Vagina (tissue), 2 donors: ENCODE data around the gene TNIK. TPM values are rescaled to one million over a fixed set of nuclear protein-coding genes. Genes with fewer than 3 reads are reported as not detected.
"Not testable (repeated sequence)": the region's sequence is repeated elsewhere in the genome, so short reads cannot be mapped to it uniquely, and the experiment has no call there.

Source experiments
- DNase-seq, 2 donors: peaks; one replicate each; pipeline ENCODE4 v3.0.0-alpha.2; 2017; ENCODE audit errors: extremely low spot score in 2 of 2
- H3K27ac ChIP-seq: fragments of 200-600 bp; sonication (generic); one replicate; pipeline ENCODE4 v1.5.1; 2019
- H3K27me3 ChIP-seq: fragments of 200-600 bp; sonication (generic); one replicate; pipeline ENCODE4 v1.5.1; 2019
- H3K36me3 ChIP-seq, 2 donors: fragments of 200-600 bp; sonication (generic); one replicate each; pipeline ENCODE4 v1.5.1; 2017 to 2019
- H3K4me1 ChIP-seq: fragments of 200-600 bp; sonication (generic); one replicate; pipeline ENCODE4 v1.5.1; 2019
- H3K4me3 ChIP-seq, 2 donors: fragments of 200-600 bp; sonication (generic); 1 replicate in 1 of 2; 2 replicates in 1 of 2; pipeline ENCODE4 v1.5.1; 2016 to 2019
- H3K9me3 ChIP-seq: fragments of 200-600 bp; sonication (generic); one replicate; pipeline ENCODE4 v1.5.1; 2019
- CTCF ChIP-seq, 3 experiments: fragments of 450-650 bp in 2 of 3; fragments of 200-600 bp in 1 of 3; sonication (generic) in 1 of 3; IDR thresholded peaks; one replicate each; pipeline ENCODE4 v1.5.1; 2017 to 2019; ENCODE audit warnings: antibody characterized with exemption in 3 of 3, mild to moderate bottlenecking in 2 of 3, moderate library complexity in 2 of 3
- POLR2A ChIP-seq, 2 donors: fragments of 450-650 bp; IDR thresholded peaks; one replicate each; pipeline ENCODE4 v1.6.1; 2017; ENCODE audit warnings: antibody characterized with exemption in 2 of 2, mild to moderate bottlenecking in 2 of 2, moderate library complexity in 2 of 2
- POLR2AphosphoS5 ChIP-seq, 2 donors: sonication (generic); formaldehyde crosslinking; IDR thresholded peaks; one replicate each; pipeline ENCODE4 v1.9.0; 2017; ENCODE audit warnings: antibody characterized with exemption in 2 of 2, mild to moderate bottlenecking in 2 of 2, low read depth in 1 of 2; ENCODE audit not compliant: insufficient read depth in 1 of 2
- intact Hi-C: fragments of 100-400 bp; cut with DNase I; formaldehyde crosslinking; loops from one replicate; pipeline ENCODE4 v1.15.1; 2023
- total RNA-seq: library from RNA; depleted of rRNA; stranded (reverse); fragments of >200 nt; gene quantifications from one replicate; pipeline ENCODE4 v1.2.3, GENCODE V29; 2016

Gene TNIK
- total RNA-seq, 1 donor from 2014 or later: 5.9 TPM

- H3K4me3 ChIP-seq: no peak overlapping the region
- H3K4me1 ChIP-seq: no peaks in the 10 kb centered on the region
- TF ChIP-seq POLR2AphosphoS5 (IDR thresholded peaks at IDR 0.05; ENCODE audit: insufficient read depth in 1 of 2, low read depth in 1 of 2): no peak
- intact Hi-C loops: no loop called here
- H3K9me3 ChIP-seq: no peaks in the 10 kb centered on the region
- no peak for DNase-seq
- H3K36me3 ChIP-seq: no peaks in the 10 kb centered on the region
- no peaks in the 10 kb centered on the region for H3K27me3 ChIP-seq
- H3K27ac ChIP-seq: no peak overlapping the region
Measured at GRCh38 chr3:171242170-171242569, 218.0 kb downstream of the TNIK start.

- DNase-seq, H3K4me1 ChIP-seq, H3K36me3 ChIP-seq, H3K4me3 ChIP-seq, H3K27me3 ChIP-seq, H3K9me3 ChIP-seq, intact Hi-C loops, H3K27ac ChIP-seq: not testable (repeated sequence)
Measured at GRCh38 chr3:171241655-171242054, 218.6 kb downstream of the TNIK start.

GRCh38 chr3:171240504-171240835 is 219.7 kb downstream of the TNIK start:
- TF ChIP-seq POLR2AphosphoS5 (IDR thresholded peaks at IDR 0.05; ENCODE audit: insufficient read depth in 1 of 2, low read depth in 1 of 2) (no peak), CTCF (IDR thresholded peaks at IDR 0.05) (no peak), POLR2A (IDR thresholded peaks at IDR 0.05) (no peak)
- no peak for DNase-seq
- no peak overlapping the region for H3K27ac ChIP-seq
- H3K36me3 ChIP-seq: no peaks in the 10 kb centered on the region
- no peaks in the 10 kb centered on the region for H3K27me3 ChIP-seq
- H3K4me3 ChIP-seq: no peak overlapping the region
- no peaks in the 10 kb centered on the region for H3K9me3 ChIP-seq
- H3K4me1 ChIP-seq: peaks cover 4% of the 10 kb centered on the region
- intact Hi-C loops: no loop called here

GRCh38 chr3:171239757-171240503 is 220.3 kb downstream of the TNIK start:
- no peaks in the 10 kb centered on the region for H3K36me3 ChIP-seq
- TF ChIP-seq POLR2AphosphoS5 (IDR thresholded peaks at IDR 0.05; ENCODE audit: insufficient read depth in 1 of 2, low read depth in 1 of 2) (no peak), POLR2A (IDR thresholded peaks at IDR 0.05) (no peak), CTCF (IDR thresholded peaks at IDR 0.05) (no peak)
- no peak overlapping the region for H3K4me3 ChIP-seq
- DNase-seq: no peak
- H3K27me3 ChIP-seq: no peaks in the 10 kb centered on the region
- intact Hi-C loops: no loop called here
- no peak overlapping the region for H3K27ac ChIP-seq
- no peaks in the 10 kb centered on the region for H3K9me3 ChIP-seq
- peaks cover 4% of the 10 kb centered on the region for H3K4me1 ChIP-seq

GRCh38 chr3:171237009-171237385 is 223.2 kb downstream of the TNIK start:
- Histone ChIP-seq H3K36me3 (no peaks in the 10 kb centered on the region), H3K4me3 (no peak overlapping the region), H3K4me1 (peaks cover 4% of the 10 kb centered on the region), H3K27ac (no peak overlapping the region), H3K9me3 (no peaks in the 10 kb centered on the region), H3K27me3 (no peaks in the 10 kb centered on the region)
- DNase-seq: no peak
- intact Hi-C loops: no loop called here
- TF ChIP-seq CTCF (IDR thresholded peaks at IDR 0.05) (no peak), POLR2AphosphoS5 (IDR thresholded peaks at IDR 0.05; ENCODE audit: insufficient read depth in 1 of 2, low read depth in 1 of 2) (no peak), POLR2A (IDR thresholded peaks at IDR 0.05) (no peak)

- H3K4me3 ChIP-seq: no peak overlapping the region
- no peaks in the 10 kb centered on the region for H3K9me3 ChIP-seq
- no peaks in the 10 kb centered on the region for H3K27me3 ChIP-seq
- intact Hi-C loops: no loop called here
- peaks cover 4% of the 10 kb centered on the region for H3K4me1 ChIP-seq
- no peaks in the 10 kb centered on the region for H3K36me3 ChIP-seq
- TF ChIP-seq POLR2AphosphoS5 (IDR thresholded peaks at IDR 0.05; ENCODE audit: insufficient read depth in 1 of 2, low read depth in 1 of 2) (no peak), POLR2A (IDR thresholded peaks at IDR 0.05) (no peak), CTCF (IDR thresholded peaks at IDR 0.05) (no peak)
- DNase-seq: no peak
- H3K27ac ChIP-seq: no peak overlapping the region
Measured at GRCh38 chr3:171236265-171237008, 223.8 kb downstream of the TNIK start.
